MG63 (cell line): ENCODE results near the gene ZFR2. TPM values are rescaled to one million over a fixed set of nuclear protein-coding genes. Genes with fewer than 3 reads are reported as not detected.
"Not testable (repeated sequence)": the region's sequence is repeated elsewhere in the genome, so short reads cannot be mapped to it uniquely, and the experiment has no call there.

Experiments
- DNase-seq: peaks from one replicate; pipeline ENCODE4 v3.0.0-alpha.2; 2020
- H3K27me3 ChIP-seq: fragments of 250-450 bp; sonication (Bioruptor Pico); 2 replicates; pipeline ENCODE4 v1.5.1; 2020; ENCODE audit warnings: mild to moderate bottlenecking, moderate library complexity
- H3K36me3 ChIP-seq: fragments of 250-450 bp; sonication (Bioruptor Pico); 2 replicates; pipeline ENCODE4 v1.5.1; 2020; ENCODE audit warnings: mild to moderate bottlenecking, moderate library complexity
- H3K4me3 ChIP-seq: fragments of 250-450 bp; sonication (Bioruptor Pico); 2 replicates; pipeline ENCODE4 v1.5.1; 2020; ENCODE audit warnings: mild to moderate bottlenecking, moderate library complexity
- H3K9me3 ChIP-seq: fragments of 250-450 bp; sonication (Bioruptor Pico); 2 replicates; pipeline ENCODE4 v1.5.1; 2020; ENCODE audit warnings: mild to moderate bottlenecking, moderate library complexity
- total RNA-seq: library from RNA; depleted of rRNA; stranded (reverse); fragments of >200 nt; shearing (Covaris generic); gene quantifications from 2 replicates; pipeline ENCODE4 v1.2.3, GENCODE V29; 2014; ENCODE audit warnings: low replicate concordance

Gene ZFR2
- total RNA-seq, 1 experiment from 2014 or later, result not detected

- no peak overlapping the region for H3K4me3 ChIP-seq
- no peaks in the 10 kb centered on the region for H3K9me3 ChIP-seq
- no peak for DNase-seq
- no peaks in the 10 kb centered on the region for H3K27me3 ChIP-seq
- H3K36me3 ChIP-seq, result no peaks in the 10 kb centered on the region
Measured at GRCh38 chr19:3881272-3882040, 12.6 kb upstream of the ZFR2 start.

GRCh38 chr19:3880471-3881271, 11.8 kb upstream of the ZFR2 start, which contains the start of gene ATCAY:
ATCAY (plus strand) TSS chr19:3880685; CDS start chr19:3885768, 5,083 bp downstream.
- H3K36me3 ChIP-seq, result no peaks in the 10 kb centered on the region
- H3K9me3 ChIP-seq, result no peaks in the 10 kb centered on the region
- DNase-seq, result no peak
- H3K4me3 ChIP-seq, result no peak within 1 kb of the TSS
- no peaks in the 10 kb centered on the region for H3K27me3 ChIP-seq

GRCh38 chr19:3879656-3880055, 10.8 kb upstream of the ZFR2 start:
- Histone ChIP-seq H3K27me3 (no peaks in the 10 kb centered on the region), H3K4me3 (no peak overlapping the region), H3K36me3 (no peaks in the 10 kb centered on the region), H3K9me3 (no peaks in the 10 kb centered on the region)
- no peak for DNase-seq

GRCh38 chr19:3874695-3875094, 5.9 kb upstream of the ZFR2 start:
- not testable (repeated sequence) for H3K9me3 ChIP-seq, H3K27me3 ChIP-seq, DNase-seq, H3K36me3 ChIP-seq, H3K4me3 ChIP-seq

GRCh38 chr19:3873151-3873550, 4.3 kb upstream of the ZFR2 start:
- no peaks in the 10 kb centered on the region for H3K9me3 ChIP-seq
- no peaks in the 10 kb centered on the region for H3K36me3 ChIP-seq
- no peak for DNase-seq
- no peak overlapping the region for H3K4me3 ChIP-seq
- H3K27me3 ChIP-seq, result no peaks in the 10 kb centered on the region; the same call in 1 of the 2 replicates

- Histone ChIP-seq H3K4me3 (no peak overlapping the region), H3K27me3 (no peaks in the 10 kb centered on the region; the same call in 1 of the 2 replicates), H3K36me3 (no peaks in the 10 kb centered on the region), H3K9me3 (no peaks in the 10 kb centered on the region)
- DNase-seq, result no peak
Measured at GRCh38 chr19:3867971-3868769, 668 bp downstream of the ZFR2 start.

GRCh38 chr19:3866910-3867638, 1.8 kb downstream of the ZFR2 start:
- Histone ChIP-seq H3K9me3 (no peaks in the 10 kb centered on the region), H3K27me3 (no peaks in the 10 kb centered on the region; the same call in 1 of the 2 replicates), H3K4me3 (no peak overlapping the region), H3K36me3 (no peaks in the 10 kb centered on the region)
- DNase-seq, result no peak

GRCh38 chr19:3863648-3864047, 5.2 kb downstream of the ZFR2 start:
- no peaks in the 10 kb centered on the region for H3K36me3 ChIP-seq
- DNase-seq, result no peak
- H3K27me3 ChIP-seq, result no peaks in the 10 kb centered on the region; the same call in 1 of the 2 replicates
- no peak overlapping the region for H3K4me3 ChIP-seq
- no peaks in the 10 kb centered on the region for H3K9me3 ChIP-seq

GRCh38 chr19:3862826-3863500, 5.9 kb downstream of the ZFR2 start:
- no peaks in the 10 kb centered on the region; the same call in 1 of the 2 replicates for H3K27me3 ChIP-seq
- H3K36me3 ChIP-seq, result no peaks in the 10 kb centered on the region
- no peak overlapping the region for H3K4me3 ChIP-seq
- DNase-seq, result no peak
- H3K9me3 ChIP-seq, result no peaks in the 10 kb centered on the region

GRCh38 chr19:3860499-3860898, 8.3 kb downstream of the ZFR2 start:
- Histone ChIP-seq H3K4me3 (no peak overlapping the region), H3K36me3 (no peaks in the 10 kb centered on the region), H3K9me3 (no peaks in the 10 kb centered on the region), H3K27me3 (no peaks in the 10 kb centered on the region)
- no peak for DNase-seq

GRCh38 chr19:3857449-3858003, 11.3 kb downstream of the ZFR2 start:
- no peak overlapping the region for H3K4me3 ChIP-seq
- no peaks in the 10 kb centered on the region for H3K9me3 ChIP-seq
- no peaks in the 10 kb centered on the region for H3K36me3 ChIP-seq
- H3K27me3 ChIP-seq, result no peaks in the 10 kb centered on the region
- DNase-seq, result no peak

- no peaks in the 10 kb centered on the region for H3K36me3 ChIP-seq
- no peak overlapping the region for H3K4me3 ChIP-seq
- H3K9me3 ChIP-seq, result no peaks in the 10 kb centered on the region
- no peak for DNase-seq
- no peaks in the 10 kb centered on the region for H3K27me3 ChIP-seq
Measured at GRCh38 chr19:3855320-3855719, 13.5 kb downstream of the ZFR2 start.

GRCh38 chr19:3852614-3853254, 16.1 kb downstream of the ZFR2 start:
- H3K27me3 ChIP-seq, result no peaks in the 10 kb centered on the region
- no peaks in the 10 kb centered on the region for H3K9me3 ChIP-seq
- no peak overlapping the region for H3K4me3 ChIP-seq
- DNase-seq, result peak; percentile 87
- H3K36me3 ChIP-seq, result no peaks in the 10 kb centered on the region

- Histone ChIP-seq H3K36me3 (no peaks in the 10 kb centered on the region), H3K9me3 (no peaks in the 10 kb centered on the region), H3K4me3 (no peak overlapping the region), H3K27me3 (no peaks in the 10 kb centered on the region)
- DNase-seq, result no peak
Measured at GRCh38 chr19:3852177-3852511, 16.7 kb downstream of the ZFR2 start.
